Stimulated activated CD4-positive, alpha-beta T cell treated with anti-CD3 and anti-CD28 coated beads, Interleukin-1b, Interleukin-23, amount 100 ng/mL, for 48 hours (primary cell): ENCODE measurements around the gene ERP44.

Source experiments
- DNase-seq: peaks from one replicate; pipeline ENCODE4 v3.0.0-alpha.2; 2020

Gene ERP44

GRCh38 chr9:99929652-99930051, 169.1 kb downstream of the ERP44 start:
- DNase-seq, result no peak
